SK-N-MC (cell line): ENCODE data around the gene PRR15L.
"Not testable (repeated sequence)": the region's sequence is repeated elsewhere in the genome, so short reads cannot be mapped to it uniquely, and the experiment has no call there.

Experiments
- EZH2 ChIP-seq: fragments of 200-600 bp; sonication (generic); IDR thresholded peaks from one replicate; pipeline ENCODE4 v1.6.1; 2017; ENCODE audit warnings: antibody characterized with exemption
- FOXP2 ChIP-seq: optimal IDR thresholded peaks from 2 replicates; pipeline ENCODE3; 2011; ENCODE audit warnings: mild to moderate bottlenecking, moderate library complexity; ENCODE audit not compliant: insufficient read depth; ENCODE audit errors: extremely low read length, control extremely low read depth
- POLR2AphosphoS5 ChIP-seq: IDR thresholded peaks from 2 replicates; pipeline ENCODE4 v1.6.1; 2012; ENCODE audit warnings: mild to moderate bottlenecking, low read depth, low read length, borderline replicate concordance

GRCh38 chr17:47988445-47988844 lies 30.8 kb upstream of the PRR15L start:
- TF ChIP-seq POLR2AphosphoS5, EZH2, FOXP2: not testable (repeated sequence)
